ENCODE measurements around the gene ITGB1.
"Not testable (repeated sequence)": the region's sequence is repeated elsewhere in the genome, so short reads cannot be mapped to it uniquely, and the experiment has no call there.

The ITGB1 gene

DNA sequence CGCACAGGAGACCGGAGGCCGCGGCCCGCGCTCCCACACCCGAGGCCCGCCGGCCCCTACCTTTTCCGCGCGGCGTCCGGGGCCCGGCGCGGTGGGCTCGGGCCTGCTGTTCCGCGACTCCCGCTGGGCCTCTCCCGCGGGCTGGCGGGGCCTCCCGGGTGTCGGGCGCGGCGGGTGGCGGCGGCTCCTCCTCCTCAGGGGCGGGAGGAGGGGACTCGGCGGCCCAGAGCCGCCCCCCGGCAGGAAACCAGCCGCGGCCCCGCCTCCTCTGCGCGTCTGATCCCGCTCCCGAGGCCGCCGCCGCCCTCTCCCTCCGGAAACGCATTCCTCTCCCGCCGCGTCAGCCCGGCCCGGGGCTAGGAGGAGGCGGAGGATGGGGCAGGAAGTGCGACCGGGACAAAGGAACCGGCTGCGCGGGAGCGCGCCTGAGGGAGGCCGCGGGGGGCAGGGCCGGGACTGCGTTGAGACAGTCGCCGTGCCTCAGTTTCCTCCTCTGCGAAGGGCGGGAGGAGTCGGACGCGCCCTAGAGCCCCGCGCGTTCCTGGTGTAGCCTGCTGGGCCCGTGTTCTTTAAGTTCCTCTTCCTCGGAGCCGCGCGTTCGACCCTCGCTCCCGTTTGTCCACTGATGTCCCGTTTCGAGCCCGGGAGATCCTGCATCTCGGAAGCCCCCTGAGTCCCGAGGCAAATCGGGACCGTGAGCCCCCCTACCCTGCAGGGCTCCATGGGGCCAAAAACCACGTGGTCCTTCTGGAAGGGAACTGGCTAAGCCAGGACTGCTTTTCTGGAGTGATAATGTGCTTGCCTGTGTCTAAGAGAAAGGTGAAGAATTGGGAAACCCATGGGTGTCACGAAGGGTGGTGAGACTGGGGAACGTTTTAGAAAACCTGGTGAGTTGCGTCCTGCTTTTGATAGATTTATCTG lies at the start of gene ITGB1:
TSS of gene ITGB1 (minus strand) at position 146 of the 921 bp plus-strand sequence. CDS start 22,672 bp downstream, outside the sequence.
- peak; percentile 61 to 97 (median 91) for DNase-seq

DNA sequence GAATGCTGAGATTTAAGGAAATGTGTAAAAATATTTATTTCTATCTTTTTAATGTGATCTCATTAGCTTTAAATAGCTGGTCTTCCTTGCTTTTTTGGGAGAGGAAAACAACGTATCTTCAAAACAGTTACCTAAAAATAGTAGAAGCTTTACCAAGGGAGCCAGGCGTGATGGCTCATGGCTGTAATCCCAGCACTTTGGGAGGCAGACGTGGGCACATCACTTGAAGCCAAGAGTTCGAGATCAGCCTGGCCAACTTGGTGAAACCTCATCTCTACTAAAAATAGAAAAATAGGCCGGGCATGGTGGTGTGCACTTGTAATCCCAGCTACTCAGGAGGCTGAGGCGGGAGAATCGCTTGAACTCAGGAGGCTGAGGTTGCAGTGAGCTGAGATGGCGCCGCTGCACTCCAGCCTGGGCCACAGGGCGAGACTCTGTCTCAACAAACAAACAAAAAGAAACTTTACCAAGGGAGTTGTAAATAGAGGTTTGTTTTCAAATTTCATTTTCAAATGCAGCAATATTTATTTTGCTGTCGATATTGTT lies 48.4 kb upstream of the ITGB1 start:
- no peak for DNase-seq

DNA sequence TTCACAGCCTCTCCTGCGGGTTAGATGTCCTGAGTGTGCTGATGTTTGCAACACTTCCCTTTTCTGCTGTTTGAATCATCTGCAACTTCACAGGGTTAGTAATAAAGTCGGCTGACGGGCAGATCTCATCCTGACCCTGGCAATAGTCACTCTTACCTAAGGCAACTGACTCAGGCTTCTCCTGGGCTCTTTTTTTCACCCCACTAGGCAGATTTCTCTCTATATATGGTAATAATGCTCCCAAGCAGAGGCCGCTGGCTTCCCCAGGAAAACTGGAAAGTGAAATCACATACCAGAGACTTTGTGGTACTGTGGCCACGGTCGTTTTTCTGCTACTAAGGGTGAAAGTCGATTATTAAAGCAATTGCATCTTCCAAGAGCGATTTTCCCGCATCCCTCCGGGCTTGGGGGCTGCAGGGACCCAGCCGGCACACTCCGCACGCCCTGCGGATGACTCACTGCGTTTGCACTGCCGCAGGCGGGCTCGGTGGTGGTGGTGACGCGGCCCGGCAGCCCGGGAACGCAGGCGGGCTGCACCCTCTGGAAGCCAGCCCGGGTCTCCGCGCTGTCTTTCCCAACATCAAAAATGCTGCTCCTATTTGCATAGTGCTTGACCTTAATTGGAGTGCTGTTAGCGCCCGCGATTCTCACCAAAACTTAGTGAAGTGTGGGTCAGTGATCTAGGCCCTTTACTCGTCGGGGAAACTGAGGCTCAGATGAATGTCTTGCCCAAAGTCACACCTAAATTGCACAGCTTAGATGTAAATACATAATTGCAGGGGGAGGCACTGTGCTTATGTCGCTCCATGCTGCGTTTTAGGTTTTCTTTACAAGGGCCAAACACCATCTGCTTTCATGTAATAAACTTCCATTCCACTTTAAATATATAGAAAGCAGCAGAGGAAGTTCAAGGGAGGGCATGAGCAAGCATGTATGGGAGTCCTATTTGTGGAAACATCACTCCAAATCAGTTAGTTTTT lies 47.6 kb upstream of the ITGB1 start:
- DNase-seq = peak in 19 of 56 donors; percentile 2 to 40 (median 10)

DNA sequence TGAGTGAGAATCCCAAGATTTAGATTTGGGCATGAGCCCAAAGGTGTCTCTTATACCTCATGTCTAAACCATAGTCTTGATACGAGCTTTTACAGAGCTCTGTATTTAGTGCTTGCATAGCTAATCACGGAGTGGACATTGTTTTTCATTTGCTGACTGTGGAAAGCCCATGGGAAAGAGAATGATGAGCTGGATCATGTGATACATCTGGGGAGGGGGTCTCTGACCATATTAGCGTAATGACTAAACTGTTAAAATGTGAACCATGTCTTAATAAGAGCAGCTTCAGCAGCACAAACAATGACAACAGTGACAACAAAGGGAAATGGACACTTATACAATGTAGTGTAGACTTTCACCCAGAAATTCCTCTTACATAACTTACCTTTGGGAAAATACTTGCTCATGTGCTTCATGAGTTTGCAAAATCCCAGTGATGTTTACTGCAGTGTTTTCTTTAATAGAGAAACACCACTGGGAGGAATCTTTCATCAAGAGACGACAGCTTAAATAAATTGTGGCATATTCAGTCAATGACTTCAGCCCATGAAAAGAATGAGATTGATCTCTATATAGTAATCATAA lies 44.0 kb upstream of the ITGB1 start:
- DNase-seq = no peak

DNA sequence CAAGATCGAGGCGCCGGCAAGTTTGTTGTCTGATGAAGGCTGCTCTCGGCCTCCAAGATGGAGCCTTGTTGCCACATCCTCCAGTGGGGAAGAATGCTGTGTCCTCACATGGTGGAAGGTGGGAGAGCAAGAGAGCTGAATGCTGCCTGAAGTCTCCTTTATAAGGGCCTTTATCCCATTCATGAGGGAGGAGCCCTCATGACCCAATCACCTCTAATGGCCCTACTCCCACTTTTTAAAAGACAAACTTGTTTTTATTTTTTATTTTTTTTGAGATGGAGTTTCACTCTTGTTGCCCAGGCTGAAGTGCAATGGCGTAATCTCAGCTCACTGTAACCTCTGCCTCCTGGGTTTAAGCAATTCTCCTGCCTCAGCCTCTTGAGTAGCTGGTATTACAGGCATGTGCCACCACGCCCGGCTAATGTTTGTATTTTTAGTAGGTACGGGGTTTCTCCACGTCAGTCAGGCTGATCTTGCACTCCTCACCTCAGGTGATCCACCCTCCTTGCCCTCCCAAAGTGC lies 40.1 kb upstream of the ITGB1 start:
- not testable (repeated sequence) for DNase-seq

DNA sequence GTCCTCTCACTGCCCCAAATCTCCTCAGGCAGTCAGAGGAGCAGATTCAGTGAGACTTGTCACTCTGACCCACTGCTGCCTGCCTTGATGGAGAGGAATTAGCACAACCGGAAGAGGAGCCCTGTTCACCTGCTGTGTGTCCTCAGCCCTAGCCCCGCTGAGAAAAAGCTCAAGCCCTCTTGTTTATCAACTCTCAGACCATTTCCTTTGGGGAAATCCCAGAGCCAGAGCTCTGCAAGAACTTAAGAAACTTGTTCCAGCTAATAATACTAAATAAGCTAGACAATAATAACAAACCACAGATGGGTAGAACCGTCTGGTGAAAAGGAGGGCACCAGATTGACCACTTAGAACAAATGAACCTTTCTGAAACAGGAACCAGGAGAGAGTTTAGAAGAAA lies 37.7 kb upstream of the ITGB1 start:
- DNase-seq = no peak

DNA sequence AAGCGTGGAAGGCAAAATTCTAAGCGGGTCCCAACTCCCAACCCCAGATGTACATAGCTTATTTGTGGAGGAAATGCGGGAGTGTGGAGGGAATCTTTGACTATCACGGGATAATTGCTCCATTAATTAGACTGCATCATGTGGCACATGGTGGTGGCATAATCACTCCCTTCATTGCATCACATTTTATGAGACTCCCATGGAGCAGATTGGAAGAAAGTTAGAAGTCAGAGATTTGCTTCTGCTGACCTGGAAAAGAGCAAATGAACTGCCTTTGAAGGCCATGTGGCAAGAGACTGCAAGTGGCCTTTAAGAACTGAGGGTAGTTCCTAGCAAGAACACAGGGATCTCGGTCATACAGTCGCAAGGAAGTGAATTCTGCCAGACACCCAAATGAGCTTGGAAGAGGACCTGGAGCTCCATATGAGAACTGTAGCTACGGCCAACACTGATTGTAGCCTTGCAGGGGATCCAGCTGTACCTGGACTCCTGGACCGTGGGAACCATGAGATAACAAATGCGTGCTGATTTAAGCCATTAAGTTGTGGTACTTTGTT lies 37.1 kb upstream of the ITGB1 start:
- DNase-seq = no peak

DNA sequence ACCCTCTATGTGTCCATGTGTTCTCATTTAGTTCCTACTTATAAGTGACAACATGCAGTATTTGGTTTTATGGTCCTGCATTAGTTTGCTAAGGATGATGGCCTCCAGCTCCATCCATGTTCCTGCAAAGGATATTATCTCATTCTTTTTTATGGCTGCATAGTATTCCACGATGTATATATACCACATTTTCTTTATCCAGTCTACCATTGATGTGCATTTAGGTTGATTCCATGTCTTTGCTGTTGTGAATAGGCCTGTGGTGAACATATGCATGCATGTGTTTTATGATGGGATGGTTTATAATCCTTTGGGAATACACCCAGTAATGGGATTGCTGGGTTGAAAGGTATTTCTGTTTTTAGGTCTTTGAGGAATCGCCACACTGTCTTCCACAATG lies 36.6 kb upstream of the ITGB1 start:
- not testable (repeated sequence) for DNase-seq

DNA sequence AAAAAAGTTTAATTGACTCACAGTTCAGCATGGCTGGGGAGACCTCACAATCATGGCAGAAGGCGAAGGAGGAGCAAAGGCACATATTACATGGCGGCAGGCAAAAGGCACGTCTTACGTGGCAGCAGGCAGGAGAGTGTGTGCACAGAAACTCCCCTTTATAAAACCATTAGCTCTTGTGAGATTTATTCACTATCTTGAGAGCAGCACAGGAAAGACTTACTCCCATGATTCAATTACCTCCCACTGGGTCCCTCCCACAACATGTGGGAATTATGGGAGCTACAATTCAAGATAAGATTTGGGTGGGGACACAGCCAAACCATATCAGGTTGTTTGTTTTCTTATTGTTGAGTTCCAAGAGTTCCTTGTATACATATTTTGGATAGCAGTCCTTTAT lies 34.3 kb upstream of the ITGB1 start:
- DNase-seq = not testable (repeated sequence)

DNA sequence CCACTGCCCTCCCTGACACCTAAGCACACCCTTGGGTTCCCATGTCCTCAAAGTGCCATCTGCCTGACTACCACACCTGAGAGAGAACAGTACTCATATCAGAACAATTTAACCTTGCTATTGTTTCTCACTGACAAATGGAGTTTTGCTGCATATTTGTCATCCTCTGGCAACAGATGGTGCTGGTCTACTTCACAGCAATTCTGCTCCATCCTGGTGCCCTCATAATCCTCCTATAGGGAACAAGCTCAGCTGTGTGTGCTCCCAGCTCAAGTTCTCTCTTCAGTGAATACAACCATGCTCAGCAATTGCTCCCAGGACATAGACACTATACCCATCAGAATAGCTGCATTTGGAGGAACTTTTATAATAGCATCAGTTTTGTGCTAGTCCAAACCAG lies 32.8 kb upstream of the ITGB1 start:
- DNase-seq = no peak

DNA sequence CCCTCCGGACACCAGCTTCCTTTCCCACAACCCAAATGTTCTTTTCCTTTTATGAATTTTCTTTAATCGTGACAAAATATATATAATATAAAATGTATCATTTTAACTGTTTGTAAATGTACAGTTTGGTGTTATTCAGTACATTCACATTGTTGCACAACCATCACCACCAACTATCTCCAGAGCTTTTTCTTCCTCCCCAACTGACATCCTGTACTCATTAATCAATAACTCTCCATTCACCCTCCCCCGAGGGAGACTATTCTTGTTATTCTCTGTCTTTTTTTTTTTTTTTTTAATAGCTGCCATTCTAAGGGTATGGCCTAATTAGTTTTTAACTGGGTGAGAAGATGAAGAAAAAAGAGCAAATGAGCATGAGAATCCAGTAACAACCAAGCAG lies 30.6 kb upstream of the ITGB1 start:
- DNase-seq = no peak

DNA sequence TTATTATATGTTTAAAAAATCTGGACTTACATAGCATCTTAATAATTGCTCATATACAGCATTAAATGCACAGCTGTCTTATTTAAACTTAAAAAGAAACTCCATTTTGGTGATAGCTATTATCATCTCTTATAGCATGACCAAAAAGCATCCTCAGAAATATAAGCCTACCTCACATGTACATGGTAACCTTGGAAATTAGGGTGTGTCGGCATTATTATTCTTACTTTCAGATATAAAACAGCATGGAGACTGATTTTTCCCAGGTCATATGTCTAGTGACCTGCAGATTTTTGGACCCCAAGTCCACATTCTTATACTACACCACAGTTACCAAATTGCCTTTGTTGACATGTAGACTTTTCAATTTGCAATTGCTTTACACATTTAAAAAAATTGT lies 29.1 kb upstream of the ITGB1 start:
- DNase-seq = no peak

DNA sequence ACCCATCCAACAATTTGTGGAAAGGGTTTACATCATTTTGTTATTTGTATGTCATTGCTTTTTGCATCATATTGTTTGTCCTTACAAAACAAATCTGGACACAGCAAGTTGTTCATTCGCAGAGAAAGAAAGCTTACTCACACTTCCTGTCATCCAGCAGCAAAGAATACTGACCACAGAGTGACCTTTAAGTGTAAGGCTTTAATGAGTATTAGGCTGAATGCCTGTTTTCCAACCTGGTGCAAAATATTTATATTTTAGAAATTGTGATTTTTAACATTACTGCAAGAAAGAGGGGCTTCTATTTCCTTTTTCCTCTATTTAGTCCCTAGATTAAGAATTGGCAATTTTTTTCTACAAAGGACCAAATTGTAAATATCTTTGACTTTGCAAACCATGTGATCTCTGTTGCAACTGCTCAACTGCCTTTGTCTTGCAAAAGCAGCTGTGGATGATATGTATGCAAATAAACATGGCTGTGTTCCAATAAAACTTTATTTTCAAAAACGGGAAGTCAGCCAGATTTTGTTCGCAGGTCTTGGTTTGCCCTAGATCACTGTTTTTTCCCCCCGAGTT lies 27.8 kb upstream of the ITGB1 start:
- DNase-seq = no peak

DNA sequence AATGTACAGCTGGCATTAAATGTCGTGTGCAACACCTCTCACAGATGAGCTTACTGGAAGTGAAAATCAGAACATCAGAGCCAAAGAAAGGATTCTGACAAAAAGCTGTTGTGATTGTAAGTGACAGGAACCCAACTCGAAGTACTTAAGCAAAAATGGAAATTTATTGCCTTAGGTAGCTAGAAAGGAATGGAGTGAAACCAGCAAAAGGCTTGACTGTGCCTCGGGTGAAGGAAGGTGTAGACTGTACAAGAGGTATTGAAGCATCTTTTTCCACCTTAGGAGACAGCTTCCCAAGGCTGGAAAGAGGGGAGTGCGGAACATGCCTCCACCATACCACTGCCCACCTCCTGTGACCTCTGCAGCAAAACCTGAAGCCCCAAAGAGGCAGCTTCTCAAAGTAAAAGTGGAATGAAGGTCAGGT lies 27.3 kb upstream of the ITGB1 start:
- DNase-seq = no peak

DNA sequence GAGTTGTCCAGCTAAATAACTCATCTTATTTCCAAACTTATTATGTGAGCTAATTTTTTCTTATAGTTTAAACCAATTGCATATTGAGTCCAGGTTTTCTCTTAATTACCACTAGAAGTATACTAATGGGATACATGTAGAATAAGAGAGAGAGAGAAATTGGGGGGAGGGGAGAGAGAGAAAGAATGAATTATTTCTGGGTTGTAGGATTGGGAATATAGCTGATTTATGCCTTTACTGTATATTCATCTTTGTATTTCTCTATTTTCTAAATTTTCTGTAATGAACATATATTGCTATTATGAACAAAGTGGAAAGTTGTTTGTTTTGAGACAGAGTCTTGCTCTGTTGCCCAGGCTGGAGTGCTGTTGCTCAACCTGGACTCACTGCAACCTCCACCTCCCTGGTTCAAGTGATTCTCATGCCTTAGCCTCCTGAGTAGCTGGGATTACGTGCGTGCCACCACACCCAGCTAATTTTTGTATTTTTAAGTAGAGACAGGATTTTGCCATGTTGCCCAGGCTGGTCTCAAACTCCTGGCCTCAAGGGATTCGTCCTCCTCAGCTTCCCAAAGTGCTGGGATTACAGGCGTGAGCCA lies 26.1 kb upstream of the ITGB1 start:
- DNase-seq = no peak

DNA sequence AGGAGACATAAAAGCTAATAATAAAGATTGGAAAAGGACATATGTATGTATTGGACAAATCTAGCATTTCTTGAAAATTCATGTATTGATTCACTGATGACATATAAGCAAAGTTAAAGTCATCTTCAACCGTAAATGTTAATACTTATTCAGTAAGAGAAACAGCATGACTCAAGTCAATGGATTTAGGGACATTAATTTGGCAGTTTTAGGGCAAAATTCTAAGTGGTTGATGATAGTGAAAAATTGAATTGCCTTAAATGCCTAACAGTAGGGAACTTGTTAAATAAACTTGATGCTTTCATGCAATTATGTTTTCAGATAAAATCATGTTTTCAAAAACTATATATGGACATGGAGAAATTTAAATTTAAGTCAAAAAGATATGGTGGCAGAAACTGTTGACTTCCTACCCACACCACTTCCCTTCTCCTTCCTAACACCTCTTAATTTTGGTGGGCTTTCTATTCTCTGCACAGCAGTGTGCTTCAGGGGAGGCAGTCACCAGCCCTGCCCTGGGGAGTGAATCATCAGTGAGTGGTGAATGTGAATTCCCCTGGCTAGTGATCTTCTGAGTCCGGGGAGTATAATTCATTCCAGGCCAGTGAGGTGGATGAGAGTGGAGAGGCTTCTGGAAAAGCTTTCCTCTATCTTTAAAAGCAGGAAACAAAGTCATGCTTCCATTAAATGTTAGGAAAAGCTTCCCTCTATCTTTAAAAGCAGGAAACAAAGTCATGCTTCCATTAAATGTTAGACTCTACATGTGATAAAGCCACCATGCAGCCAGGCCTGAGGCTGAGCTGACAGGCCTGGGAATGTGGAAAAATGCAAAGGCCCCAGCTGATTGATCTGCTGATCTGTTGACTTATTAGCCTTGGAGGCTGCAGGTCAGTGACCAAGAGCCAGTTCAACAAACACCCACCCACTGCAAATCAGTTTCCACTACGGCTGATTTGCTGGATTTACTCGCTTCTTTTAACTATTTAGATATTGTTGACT lies 25.2 kb upstream of the ITGB1 start:
- DNase-seq = no peak

DNA sequence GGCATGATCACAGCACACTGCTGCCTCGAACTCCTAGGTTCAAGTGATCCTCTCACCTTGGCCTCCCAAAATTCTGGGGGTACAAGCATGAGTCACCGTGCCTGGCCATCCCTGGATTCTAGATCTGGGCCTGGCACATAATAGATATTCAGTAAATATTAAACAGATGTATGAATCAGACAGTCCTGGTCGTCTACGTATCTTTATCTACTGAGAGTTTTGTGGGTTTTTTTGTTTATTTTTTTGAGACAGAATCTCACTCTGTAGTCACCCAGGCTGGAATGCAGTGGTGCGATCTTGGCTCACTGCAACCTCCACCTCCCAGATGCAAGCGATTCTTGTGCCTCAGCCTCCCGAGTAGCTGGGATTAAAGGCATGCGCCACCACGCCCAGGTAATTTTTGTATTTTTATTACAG lies 24.3 kb upstream of the ITGB1 start:
- no peak for DNase-seq

DNA sequence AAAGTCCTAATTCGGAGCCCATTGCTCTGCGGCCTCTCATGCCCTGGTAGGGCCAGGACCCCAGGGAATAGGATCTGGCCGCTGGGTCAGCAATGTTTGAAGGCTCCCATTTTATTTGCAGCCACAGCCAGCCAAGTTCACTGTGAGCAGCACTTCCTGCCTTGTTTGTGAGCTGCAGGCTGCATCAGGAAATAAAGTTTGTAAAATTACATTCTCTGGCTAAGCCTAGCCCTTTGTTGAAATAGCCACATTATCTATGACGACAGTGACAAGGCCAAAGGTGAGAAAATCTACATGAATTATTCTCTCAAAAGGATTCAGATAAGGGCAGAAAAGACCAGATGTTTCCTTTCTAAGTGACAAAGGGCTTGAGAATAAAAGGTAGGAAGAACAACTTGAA lies 23.7 kb upstream of the ITGB1 start:
- no peak for DNase-seq

All from nucleus accumbens (tissue), 56 donors.